HT-29 (cell line): ENCODE measurements around the gene C2CD2. TPM values are rescaled to one million over a fixed set of nuclear protein-coding genes. Genes with fewer than 3 reads are reported as not detected.
A peak's percentile ranks its signal among the peaks of the same experiment; 100 is the strongest.
"Not testable (repeated sequence)": the region's sequence is repeated elsewhere in the genome, so short reads cannot be mapped to it uniquely, and the experiment has no call there.

Experiments used
- DNase-seq: peaks from one replicate; pipeline ENCODE4 v3.0.0-alpha.2; 2015; ENCODE audit warnings: low spot score
- total RNA-seq: library from RNA; depleted of rRNA; stranded (reverse); fragments of >200 nt; shearing (Covaris generic); gene quantifications from 2 replicates; pipeline ENCODE4 v1.2.3, GENCODE V29; 2014; rRNA removed

Gene C2CD2
- 10.6 and 17.9 TPM in 2 replicates for total RNA-seq

- DNase-seq, result peak; percentile 39
These were observed at the start of gene C2CD2 for GRCh38 chr21:41953831-41954653. Gene C2CD2 (minus strand): TSS chr21:41954018. CDS start chr21:41953648, 370 bp downstream.

DNA sequence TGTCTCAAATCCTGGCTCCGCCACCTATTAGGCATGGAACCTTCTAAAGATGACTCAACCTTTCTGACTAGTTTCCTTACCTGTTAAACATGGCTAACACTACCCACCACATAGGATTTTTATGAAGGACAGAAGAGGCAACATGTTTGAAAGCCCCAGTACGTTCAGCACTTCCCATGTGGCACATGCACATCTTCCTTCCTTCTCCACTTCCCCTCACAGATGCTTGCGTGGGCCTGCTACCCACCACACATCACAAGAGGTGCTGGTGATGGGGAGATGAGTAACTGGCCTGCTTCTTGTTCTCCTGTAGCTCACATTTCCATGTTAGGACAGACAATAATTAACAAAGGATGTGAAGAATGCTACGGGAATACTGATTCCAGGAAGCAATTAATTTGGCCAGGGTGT, 49.2 kb upstream of the C2CD2 start:
- no peak for DNase-seq

DNA sequence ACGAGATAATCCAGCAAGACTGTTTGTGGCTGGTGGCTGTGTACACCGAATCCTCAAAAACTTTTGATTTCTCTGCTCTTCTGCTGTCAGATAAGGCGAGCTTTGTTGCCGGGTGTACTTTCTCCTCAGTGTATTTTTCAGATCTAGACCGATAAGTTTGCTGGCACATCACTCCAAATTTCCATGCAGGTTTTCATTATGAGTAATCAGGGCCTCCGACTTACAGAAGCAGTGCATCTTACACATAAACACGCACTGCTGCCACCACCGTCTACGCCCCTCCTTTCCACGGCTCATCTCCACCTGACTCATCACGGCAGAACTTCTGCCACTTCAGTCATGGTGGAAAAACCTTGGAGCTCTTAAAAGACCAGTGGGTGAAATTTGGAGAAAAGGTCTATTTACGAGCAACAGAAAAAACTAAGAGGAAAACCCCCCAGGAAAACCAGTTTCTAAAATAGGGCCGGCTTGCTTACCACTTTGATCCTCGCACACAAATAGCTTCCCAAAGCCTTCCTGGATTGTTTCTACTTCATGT, 48.7 kb upstream of the C2CD2 start:
- DNase-seq, result no peak

DNA sequence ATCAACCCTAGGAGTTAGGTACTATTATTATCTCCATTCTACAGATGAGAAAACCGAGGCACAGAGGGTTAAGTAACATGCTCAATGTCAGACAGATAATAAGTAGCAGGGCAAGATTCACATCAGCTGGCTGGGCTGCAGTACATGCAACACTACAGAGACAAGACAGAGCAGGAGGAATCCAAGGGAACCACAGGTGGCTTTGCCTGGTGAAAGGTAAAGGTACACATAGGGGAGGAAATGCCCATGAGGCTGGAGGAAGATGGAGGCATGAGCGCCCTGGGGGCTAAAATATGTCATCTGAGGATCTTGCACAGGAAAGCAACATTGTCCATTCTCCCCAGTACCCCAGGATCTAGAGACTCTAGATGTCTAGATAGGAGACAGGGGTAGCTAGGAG, 48.0 kb upstream of the C2CD2 start:
- DNase-seq, result no peak

DNA sequence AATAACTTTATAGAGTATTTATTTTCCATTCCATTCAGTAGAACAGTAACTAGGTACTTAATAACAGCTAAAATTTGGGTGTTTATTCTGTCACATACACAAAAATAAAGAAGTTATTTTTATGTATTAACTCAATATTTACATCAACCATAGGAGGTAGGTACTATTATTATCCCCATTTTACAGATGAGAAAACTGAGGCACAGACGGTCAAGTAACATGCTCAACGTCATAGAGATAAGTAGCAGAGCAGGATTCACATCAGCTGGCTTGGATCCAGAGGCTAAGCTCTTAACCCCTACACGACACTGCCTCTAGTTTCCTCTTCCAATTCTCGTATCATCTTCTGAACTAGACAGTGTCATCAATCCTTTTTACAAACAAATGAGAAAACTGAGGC, 47.1 kb upstream of the C2CD2 start:
- no peak for DNase-seq

GRCh38 chr21:41997657-41998056, 43.8 kb upstream of the C2CD2 start:
- DNase-seq, result no peak

DNA sequence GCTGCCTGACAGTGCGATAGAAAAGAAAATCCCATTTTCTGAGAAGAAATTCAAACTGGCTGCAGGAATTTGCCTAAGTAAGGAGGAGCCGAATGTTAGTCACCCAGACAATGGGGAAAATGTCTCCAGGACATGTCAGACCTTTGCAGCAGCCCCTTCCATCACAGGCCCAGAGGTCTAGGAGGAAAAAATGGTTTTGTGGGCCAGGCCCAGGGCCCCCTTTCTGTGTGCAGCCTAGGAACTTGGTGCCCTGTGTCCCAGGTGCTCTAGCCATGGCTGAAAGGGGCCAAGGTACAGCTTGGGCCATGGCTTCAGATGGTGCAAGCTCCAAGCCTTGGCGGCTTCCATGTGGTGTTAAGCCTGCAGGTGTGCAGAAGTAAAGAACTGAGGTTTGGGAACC, 41.8 kb upstream of the C2CD2 start:
- DNase-seq, result no peak

DNA sequence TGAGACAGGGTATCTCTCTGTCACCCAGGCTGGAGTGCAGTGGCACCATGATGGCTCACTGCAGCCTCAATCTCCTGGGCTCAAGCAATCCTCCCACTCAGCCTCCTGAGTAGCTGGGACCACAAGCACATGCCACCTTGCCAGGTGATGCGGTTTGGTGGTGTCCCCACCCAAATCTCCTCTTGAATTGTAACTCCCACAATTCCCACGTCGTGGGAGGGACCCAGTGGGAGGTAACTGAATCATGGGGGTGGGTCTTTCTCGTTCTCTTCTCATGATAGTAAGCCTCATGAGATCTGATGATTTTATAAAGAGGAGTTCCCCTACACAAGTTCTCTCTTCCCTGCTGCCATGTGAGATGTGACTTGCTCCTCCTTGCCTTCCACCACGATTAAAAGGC, 40.8 kb upstream of the C2CD2 start:
- DNase-seq, result not testable (repeated sequence)

- no peak for DNase-seq
These were observed 39.9 kb upstream of the C2CD2 start for GRCh38 chr21:41993744-41994143.

DNA sequence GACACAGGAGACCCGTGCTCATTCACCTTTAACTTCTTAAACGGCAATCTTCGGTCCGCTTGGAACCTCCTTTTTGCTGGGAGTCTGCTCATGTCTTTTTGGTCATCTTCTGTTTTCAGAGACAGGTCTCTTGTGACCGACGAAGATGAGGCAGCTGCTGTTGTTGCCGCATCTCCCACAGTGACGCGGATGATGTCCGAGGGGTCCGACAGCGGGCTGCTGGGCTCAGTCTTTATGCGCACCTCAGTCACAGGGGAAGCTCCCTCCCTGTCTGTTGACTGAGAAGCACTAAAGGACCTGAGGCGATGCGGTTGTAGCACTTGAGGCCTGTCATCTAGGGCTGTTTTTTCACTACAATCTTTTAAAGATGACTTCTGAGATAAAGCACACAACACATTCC, 38.8 kb upstream of the C2CD2 start:
- no peak for DNase-seq

DNA sequence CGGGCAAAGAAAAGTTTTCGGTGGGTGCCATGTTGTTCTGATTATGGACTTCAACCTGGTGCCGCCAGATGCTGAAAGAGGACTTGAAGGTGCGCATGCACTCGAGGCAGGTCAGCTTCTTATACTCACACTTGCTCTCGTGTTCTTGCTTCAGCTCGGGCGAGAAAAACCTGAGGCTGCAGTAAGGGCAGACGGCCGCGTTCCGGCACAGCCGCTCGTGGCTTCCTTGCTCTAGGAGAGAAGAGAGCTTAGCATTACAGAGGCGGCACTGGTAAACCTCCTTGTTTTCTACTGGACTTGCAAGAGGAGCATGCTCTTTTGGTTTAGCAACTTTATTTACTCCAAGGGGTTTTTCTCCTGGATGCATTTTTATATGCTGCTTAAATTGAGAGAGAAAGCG, 37.8 kb upstream of the C2CD2 start:
- DNase-seq, result no peak

GRCh38 chr21:41989698-41990097, 35.9 kb upstream of the C2CD2 start:
- no peak for DNase-seq

- DNase-seq, result no peak
These were observed 33.5 kb upstream of the C2CD2 start for GRCh38 chr21:41987310-41987709.

DNA sequence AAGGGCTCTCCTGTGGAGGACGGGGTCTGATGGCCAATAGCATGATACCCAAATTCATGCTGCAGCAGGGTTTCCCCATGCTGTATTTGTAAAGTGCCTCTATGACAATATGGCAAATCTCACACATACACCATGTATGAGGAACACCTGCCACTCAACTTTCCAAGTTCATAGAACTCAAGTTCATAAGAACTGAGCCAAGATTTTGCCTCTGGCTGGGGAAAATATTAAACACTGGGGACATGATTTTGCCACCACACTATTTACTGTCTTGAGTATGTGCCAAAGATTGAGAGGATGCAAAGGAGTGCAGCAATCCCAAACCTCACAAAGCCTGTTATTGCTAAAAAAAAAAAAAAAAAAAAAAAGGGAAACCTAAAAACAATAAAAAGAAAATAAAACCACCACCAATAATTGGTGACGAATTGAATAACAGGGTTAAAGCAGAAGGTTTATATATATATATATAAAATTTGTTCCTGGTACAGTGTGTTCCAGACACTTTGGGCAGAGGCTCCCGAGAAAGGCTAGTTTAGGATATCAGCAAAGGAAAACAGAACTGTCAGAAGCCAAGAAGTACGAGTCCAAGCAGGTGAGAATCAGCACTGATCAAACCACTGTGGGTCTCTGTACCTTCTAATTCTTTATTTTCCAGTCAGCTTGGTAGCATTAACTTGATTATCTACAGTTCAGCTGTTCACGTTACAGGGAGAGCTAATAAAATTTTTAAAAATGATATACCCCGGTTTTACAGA, 32.0 kb upstream of the C2CD2 start:
- DNase-seq, result no peak

- no peak for DNase-seq
These were observed 29.4 kb upstream of the C2CD2 start for GRCh38 chr21:41983229-41983628.

- no peak for DNase-seq
These were observed 26.7 kb upstream of the C2CD2 start for GRCh38 chr21:41980561-41980960.

GRCh38 chr21:41979751-41980369, 26.0 kb upstream of the C2CD2 start:
- DNase-seq, result no peak

DNA sequence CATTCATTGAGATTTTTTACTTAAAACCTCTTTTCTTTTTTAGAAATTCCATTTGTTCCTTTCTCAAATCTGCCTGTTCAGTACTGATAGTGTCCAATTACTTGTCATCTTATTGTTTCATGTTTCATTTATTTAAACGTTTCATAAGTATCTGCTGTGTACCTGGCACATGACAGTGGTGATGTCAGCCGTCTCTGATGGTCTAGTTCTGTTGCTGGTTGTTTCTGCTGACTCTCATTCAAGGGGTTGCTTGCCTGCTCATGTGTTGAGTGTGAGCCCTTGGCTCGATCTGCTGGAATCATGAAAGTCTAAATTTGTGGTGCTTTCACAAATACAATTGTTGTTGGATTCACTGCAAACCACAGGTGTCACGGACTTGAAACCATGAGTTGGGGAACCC, 25.5 kb upstream of the C2CD2 start:
- no peak for DNase-seq

DNA sequence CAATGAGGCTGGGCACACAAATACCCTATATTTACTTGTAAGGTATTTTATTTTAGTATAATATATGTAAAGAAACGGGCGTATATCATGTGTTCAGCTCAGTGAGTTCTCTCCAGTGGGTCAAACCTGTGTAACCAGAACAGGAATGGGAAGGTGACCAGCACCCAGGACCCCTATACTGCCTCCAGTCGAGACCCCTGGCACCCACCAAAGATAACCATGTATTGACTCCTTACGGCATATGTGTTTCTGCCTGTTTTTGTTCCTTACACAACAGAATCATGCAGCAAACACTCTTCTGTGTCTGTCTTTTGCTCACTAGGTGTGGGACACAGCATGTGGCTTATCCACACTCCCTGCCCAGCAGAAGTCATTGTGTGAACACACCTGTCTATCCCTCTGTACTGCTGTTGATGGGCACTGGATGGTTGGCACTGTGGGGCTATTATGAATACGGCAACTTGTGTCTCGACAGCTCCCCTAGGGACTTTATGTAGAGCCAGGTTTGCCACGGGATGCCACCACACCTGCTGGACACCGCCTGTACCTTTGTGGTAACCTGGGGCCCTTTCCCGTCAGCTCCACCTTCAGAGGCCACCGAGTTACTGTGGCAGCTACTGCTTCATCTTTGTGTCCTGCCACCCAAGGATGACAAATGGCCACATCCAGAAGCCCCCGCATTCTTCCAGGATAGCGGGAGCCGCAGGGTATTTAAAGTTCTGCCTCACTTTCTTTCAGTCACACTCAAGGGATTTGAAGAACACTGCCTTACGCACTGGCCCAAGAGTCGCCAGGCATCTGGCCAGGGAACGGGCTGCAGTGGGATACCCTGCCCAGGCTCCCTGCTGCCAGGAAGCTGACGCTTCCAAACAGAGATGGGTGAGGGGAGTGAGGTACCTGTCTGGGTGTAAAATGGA, 23.5 kb upstream of the C2CD2 start:
- no peak for DNase-seq

DNA sequence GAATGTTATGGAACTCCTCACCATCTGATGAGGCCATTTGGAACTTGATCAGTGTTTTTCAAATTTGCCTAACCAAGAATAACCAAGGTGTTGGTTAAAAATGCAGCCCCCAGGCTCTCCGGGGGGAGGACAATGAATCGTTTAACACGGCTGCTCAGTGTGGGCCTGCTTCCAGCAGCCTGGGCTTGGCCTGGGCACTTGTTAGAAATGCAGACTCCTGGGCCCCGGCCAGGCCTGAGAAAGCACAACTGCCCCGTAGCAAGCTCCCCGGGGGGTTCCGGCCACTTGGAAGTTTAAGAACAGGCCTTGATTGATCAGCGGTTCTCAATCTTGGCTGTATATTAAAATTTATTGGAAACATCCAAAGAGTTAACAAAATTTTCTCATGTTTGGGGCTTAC, 22.8 kb upstream of the C2CD2 start:
- no peak for DNase-seq
